Spleen (tissue), 7 donors: ENCODE measurements around the gene GPR107.

Source experiments
- CTCF ChIP-seq, 11 experiments: fragments of 200-600 bp in 7 of 11; fragments of 450-650 bp in 4 of 11; sonication (generic) in 4 of 11; IDR thresholded peaks in 8 of 11; conservative IDR thresholded peaks in 3 of 11; 1 replicate in 7 of 11; 2 replicates in 4 of 11; pipeline versions ENCODE4 v1.4.0 to v1.8.0; 2016 to 2021; ENCODE audit warnings: antibody characterized with exemption in 11 of 11, inconsistent platforms in 4 of 11, mild to moderate bottlenecking in 1 of 11
- POLR2A ChIP-seq, 3 donors: fragments of 450-650 bp; IDR thresholded peaks; one replicate each; pipeline ENCODE4 v1.5.1; 2017; ENCODE audit warnings: antibody characterized with exemption in 3 of 3, mild to moderate bottlenecking in 1 of 3
- donor health status: DM: no; HTN: no; CAD: no; lungs with moderate emphysema.
- donor health status: DM: no; HTN: no; CAD: no.
- donor health status: DM: no; HTN: no; CAD: no.

GRCh38 chr9:130017076-130017475 is 36.6 kb upstream of the GPR107 start:
- TF ChIP-seq CTCF (IDR thresholded peaks at IDR 0.05 in 8 of 11, conservative IDR thresholded peaks at IDR 0.05 in 3 of 11) (no peak), POLR2A (IDR thresholded peaks at IDR 0.05) (no peak)
